ENCODE results near the gene GLDN.

GLDN gene

GRCh38 chr15:51368751-51369450 is 27.4 kb downstream of the GLDN start:
- no peak overlapping the region for H3K4me3 Mint-ChIP-seq
- H3K36me3 Mint-ChIP-seq (ENCODE audit: insufficient read depth), result no peaks in the 10 kb centered on the region
- no peaks in the 10 kb centered on the region for H3K4me1 Mint-ChIP-seq
- H3K27me3 Mint-ChIP-seq, result peaks cover 8% of the 10 kb centered on the region
- no peak overlapping the region for H3K27ac Mint-ChIP-seq (ENCODE audit: low read depth)
- ATAC-seq (replicated peaks; ENCODE audit: extremely low read depth, poor library complexity, severe bottlenecking) (no peak), DNase-seq (ENCODE audit: low spot score in 2 of 2) (no peak)
- H3K9me3 Mint-ChIP-seq, result no peaks in the 10 kb centered on the region

GRCh38 chr15:51369451-51369761 is 28.0 kb downstream of the GLDN start:
- ATAC-seq (replicated peaks; ENCODE audit: extremely low read depth, poor library complexity, severe bottlenecking) (no peak), DNase-seq (ENCODE audit: low spot score in 2 of 2) (no peak)
- Mint-ChIP-seq H3K27ac (ENCODE audit: low read depth) (no peak overlapping the region), H3K9me3 (no peaks in the 10 kb centered on the region), H3K4me1 (no peaks in the 10 kb centered on the region), H3K4me3 (no peak overlapping the region), H3K27me3 (peaks cover 8% of the 10 kb centered on the region), H3K36me3 (ENCODE audit: insufficient read depth) (no peaks in the 10 kb centered on the region)

GRCh38 chr15:51371266-51371665 is 29.8 kb downstream of the GLDN start:
- Mint-ChIP-seq H3K27me3 (no peaks in the 10 kb centered on the region), H3K4me3 (no peak overlapping the region), H3K9me3 (no peaks in the 10 kb centered on the region), H3K4me1 (no peaks in the 10 kb centered on the region), H3K36me3 (ENCODE audit: insufficient read depth) (no peaks in the 10 kb centered on the region), H3K27ac (ENCODE audit: low read depth) (no peak overlapping the region)
- no peak for ATAC-seq (replicated peaks; ENCODE audit: extremely low read depth, poor library complexity, severe bottlenecking)
- no peak for DNase-seq (ENCODE audit: low spot score in 2 of 2)

- H3K27me3 Mint-ChIP-seq, result no peaks in the 10 kb centered on the region
- H3K36me3 Mint-ChIP-seq (ENCODE audit: insufficient read depth), result no peaks in the 10 kb centered on the region
- no peak overlapping the region for H3K27ac Mint-ChIP-seq (ENCODE audit: low read depth)
- no peaks in the 10 kb centered on the region for H3K4me1 Mint-ChIP-seq
- no peak for ATAC-seq (replicated peaks; ENCODE audit: extremely low read depth, poor library complexity, severe bottlenecking)
- DNase-seq (ENCODE audit: low spot score in 2 of 2), result no peak
- no peak overlapping the region for H3K4me3 Mint-ChIP-seq
- no peaks in the 10 kb centered on the region for H3K9me3 Mint-ChIP-seq
These were observed 32.7 kb downstream of the GLDN start for GRCh38 chr15:51374131-51374530.

GRCh38 chr15:51375966-51376640 is 34.6 kb downstream of the GLDN start:
- H3K27me3 Mint-ChIP-seq, result peaks cover 5% of the 10 kb centered on the region
- no peaks in the 10 kb centered on the region for H3K9me3 Mint-ChIP-seq
- DNase-seq (ENCODE audit: low spot score in 2 of 2) (no peak), ATAC-seq (replicated peaks; ENCODE audit: extremely low read depth, poor library complexity, severe bottlenecking) (no peak)
- H3K4me1 Mint-ChIP-seq, result no peaks in the 10 kb centered on the region
- H3K36me3 Mint-ChIP-seq (ENCODE audit: insufficient read depth), result no peaks in the 10 kb centered on the region
- H3K27ac Mint-ChIP-seq (ENCODE audit: low read depth), result no peak overlapping the region
- H3K4me3 Mint-ChIP-seq, result no peak overlapping the region

- Mint-ChIP-seq H3K27me3 (peaks cover 16% of the 10 kb centered on the region), H3K4me1 (no peaks in the 10 kb centered on the region), H3K27ac (ENCODE audit: low read depth) (no peak overlapping the region), H3K4me3 (no peak overlapping the region), H3K9me3 (no peaks in the 10 kb centered on the region), H3K36me3 (ENCODE audit: insufficient read depth) (no peaks in the 10 kb centered on the region)
- no peak for ATAC-seq (replicated peaks; ENCODE audit: extremely low read depth, poor library complexity, severe bottlenecking)
- no peak for DNase-seq (ENCODE audit: low spot score in 2 of 2)
These were observed 35.8 kb downstream of the GLDN start for GRCh38 chr15:51377038-51377786.

- peaks cover 28% of the 10 kb centered on the region for H3K27me3 Mint-ChIP-seq
- no peak for DNase-seq (ENCODE audit: low spot score in 2 of 2)
- H3K27ac Mint-ChIP-seq (ENCODE audit: low read depth), result no peak overlapping the region
- no peak for ATAC-seq (replicated peaks; ENCODE audit: extremely low read depth, poor library complexity, severe bottlenecking)
- H3K9me3 Mint-ChIP-seq, result no peaks in the 10 kb centered on the region
- H3K4me1 Mint-ChIP-seq, result no peaks in the 10 kb centered on the region
- H3K36me3 Mint-ChIP-seq (ENCODE audit: insufficient read depth), result no peaks in the 10 kb centered on the region
- no peak overlapping the region for H3K4me3 Mint-ChIP-seq
These were observed 37.0 kb downstream of the GLDN start for GRCh38 chr15:51378406-51378805.

- DNase-seq (ENCODE audit: low spot score in 2 of 2), result no peak
- Mint-ChIP-seq H3K36me3 (ENCODE audit: insufficient read depth) (no peaks in the 10 kb centered on the region), H3K4me3 (no peak overlapping the region), H3K27ac (ENCODE audit: low read depth) (no peak overlapping the region), H3K27me3 (peaks cover 31% of the 10 kb centered on the region), H3K4me1 (no peaks in the 10 kb centered on the region), H3K9me3 (no peaks in the 10 kb centered on the region)
- no peak for ATAC-seq (replicated peaks; ENCODE audit: extremely low read depth, poor library complexity, severe bottlenecking)
These were observed 37.9 kb downstream of the GLDN start for GRCh38 chr15:51379390-51379789.

GRCh38 chr15:51380999-51381806 is 39.7 kb downstream of the GLDN start:
- Mint-ChIP-seq H3K36me3 (ENCODE audit: insufficient read depth) (no peaks in the 10 kb centered on the region), H3K9me3 (no peaks in the 10 kb centered on the region), H3K27me3 (peaks cover 49% of the 10 kb centered on the region), H3K27ac (ENCODE audit: low read depth) (no peak overlapping the region), H3K4me1 (no peaks in the 10 kb centered on the region), H3K4me3 (no peak overlapping the region)
- ATAC-seq (replicated peaks; ENCODE audit: extremely low read depth, poor library complexity, severe bottlenecking) (no peak), DNase-seq (ENCODE audit: low spot score in 2 of 2) (no peak)

- no peak for ATAC-seq (replicated peaks; ENCODE audit: extremely low read depth, poor library complexity, severe bottlenecking)
- no peak for DNase-seq (ENCODE audit: low spot score in 2 of 2)
- Mint-ChIP-seq H3K27me3 (peaks cover 49% of the 10 kb centered on the region), H3K4me1 (no peaks in the 10 kb centered on the region), H3K36me3 (ENCODE audit: insufficient read depth) (no peaks in the 10 kb centered on the region), H3K9me3 (no peaks in the 10 kb centered on the region), H3K27ac (ENCODE audit: low read depth) (no peak overlapping the region), H3K4me3 (no peak overlapping the region)
These were observed 41.3 kb downstream of the GLDN start for GRCh38 chr15:51382787-51383186.

GRCh38 chr15:51386029-51386428 is 44.6 kb downstream of the GLDN start:
- Mint-ChIP-seq H3K36me3 (ENCODE audit: insufficient read depth) (no peaks in the 10 kb centered on the region), H3K4me1 (no peaks in the 10 kb centered on the region), H3K9me3 (no peaks in the 10 kb centered on the region), H3K27ac (ENCODE audit: low read depth) (no peak overlapping the region), H3K27me3 (peaks cover 44% of the 10 kb centered on the region), H3K4me3 (no peak overlapping the region)
- no peak for ATAC-seq (replicated peaks; ENCODE audit: extremely low read depth, poor library complexity, severe bottlenecking)
- no peak for DNase-seq (ENCODE audit: low spot score in 2 of 2)

- ATAC-seq (replicated peaks; ENCODE audit: extremely low read depth, poor library complexity, severe bottlenecking), result no peak
- Mint-ChIP-seq H3K27me3 (peaks cover 40% of the 10 kb centered on the region), H3K4me1 (no peaks in the 10 kb centered on the region), H3K9me3 (no peaks in the 10 kb centered on the region), H3K4me3 (no peak overlapping the region), H3K36me3 (ENCODE audit: insufficient read depth) (no peaks in the 10 kb centered on the region), H3K27ac (ENCODE audit: low read depth) (no peak overlapping the region)
- no peak for DNase-seq (ENCODE audit: low spot score in 2 of 2)
These were observed 45.0 kb downstream of the GLDN start for GRCh38 chr15:51386486-51386885.

All from central memory CD8-positive, alpha-beta T cell (primary cell).